ENCODE measurements around the gene HAT1. TPM values are rescaled to one million over a fixed set of nuclear protein-coding genes. Genes with fewer than 3 reads are reported as not detected.

HAT1 gene
- polyA plus RNA-seq, 1 donor from 2014 or later = 39.8 TPM

DNA sequence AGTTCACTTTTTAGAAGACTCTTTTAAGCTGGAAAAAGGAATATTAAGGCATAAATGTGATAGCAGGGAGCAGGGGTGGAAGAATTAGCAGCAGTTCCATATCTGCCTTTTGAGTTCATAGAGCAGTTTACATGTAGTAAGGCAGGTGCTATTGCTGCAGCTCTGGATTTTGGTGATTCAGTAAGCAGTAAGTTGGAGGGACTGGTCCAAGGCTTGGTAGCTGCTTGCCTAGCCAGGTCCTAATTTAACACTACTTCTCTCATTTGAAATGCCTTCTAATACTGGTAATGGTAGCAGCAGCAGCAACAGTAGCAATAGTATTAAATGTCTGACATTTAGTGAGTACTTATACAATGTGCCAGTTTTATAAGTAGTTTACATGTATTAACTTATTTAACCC is 30.0 kb downstream of the HAT1 start:
- Histone ChIP-seq H3K4me3 (ENCODE audit: low read length) (no peak overlapping the region), H3K36me3 (ENCODE audit: insufficient read depth, low read length) (no peaks in the 10 kb centered on the region), H3K9me2 (ENCODE audit: insufficient read depth, low read length) (no peaks in the 10 kb centered on the region), H3K27me3 (ENCODE audit: insufficient read depth, low read depth, low read length) (no peaks in the 10 kb centered on the region), H3K9ac (ENCODE audit: low read length) (no peak overlapping the region), H3K27ac (ENCODE audit: low read length) (no peak overlapping the region), H2AFZ (ENCODE audit: low read depth, low read length) (no peak overlapping the region), H3K9me3 (ENCODE audit: low read length) (no peaks in the 10 kb centered on the region), H3K4me2 (ENCODE audit: low read length) (no peak overlapping the region), H3K79me2 (replicated peaks; ENCODE audit: insufficient read depth, low read length) (no peaks in the 10 kb centered on the region), H4K20me1 (ENCODE audit: insufficient read depth) (no peaks in the 10 kb centered on the region), H3F3A (ENCODE audit: insufficient read depth, low read length, poor library complexity, severe bottlenecking) (no peaks in the 10 kb centered on the region)
- TF ChIP-seq POLR2AphosphoS5 (IDR thresholded peaks at IDR 0.05) (no peak), EZH2 (IDR thresholded peaks at IDR 0.05; ENCODE audit: borderline replicate concordance, insufficient read depth, low read length, poor library complexity, severe bottlenecking) (no peak), TAF1 (IDR thresholded peaks at IDR 0.05; ENCODE audit: low read depth) (no peak), RAD21 (conservative IDR thresholded peaks at IDR 0.05) (no peak), MXI1 (conservative IDR thresholded peaks at IDR 0.05; ENCODE audit: poor library complexity, severe bottlenecking) (no peak), EP300 (conservative IDR thresholded peaks at IDR 0.05; ENCODE audit: poor library complexity, severe bottlenecking) (no peak), SMC3 (conservative IDR thresholded peaks at IDR 0.05; ENCODE audit: poor library complexity) (no peak)
- TF ChIP-seq, protein P1, sequence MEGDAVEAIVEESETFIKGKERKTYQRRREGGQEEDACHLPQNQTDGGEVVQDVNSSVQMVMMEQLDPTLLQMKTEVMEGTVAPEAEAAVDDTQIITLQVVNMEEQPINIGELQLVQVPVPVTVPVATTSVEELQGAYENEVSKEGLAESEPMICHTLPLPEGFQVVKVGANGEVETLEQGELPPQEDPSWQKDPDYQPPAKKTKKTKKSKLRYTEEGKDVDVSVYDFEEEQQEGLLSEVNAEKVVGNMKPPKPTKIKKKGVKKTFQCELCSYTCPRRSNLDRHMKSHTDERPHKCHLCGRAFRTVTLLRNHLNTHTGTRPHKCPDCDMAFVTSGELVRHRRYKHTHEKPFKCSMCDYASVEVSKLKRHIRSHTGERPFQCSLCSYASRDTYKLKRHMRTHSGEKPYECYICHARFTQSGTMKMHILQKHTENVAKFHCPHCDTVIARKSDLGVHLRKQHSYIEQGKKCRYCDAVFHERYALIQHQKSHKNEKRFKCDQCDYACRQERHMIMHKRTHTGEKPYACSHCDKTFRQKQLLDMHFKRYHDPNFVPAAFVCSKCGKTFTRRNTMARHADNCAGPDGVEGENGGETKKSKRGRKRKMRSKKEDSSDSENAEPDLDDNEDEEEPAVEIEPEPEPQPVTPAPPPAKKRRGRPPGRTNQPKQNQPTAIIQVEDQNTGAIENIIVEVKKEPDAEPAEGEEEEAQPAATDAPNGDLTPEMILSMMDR (IDR thresholded peaks at IDR 0.05; ENCODE audit: poor library complexity, severe bottlenecking) = no peak
- TF ChIP-seq, protein P2, sequence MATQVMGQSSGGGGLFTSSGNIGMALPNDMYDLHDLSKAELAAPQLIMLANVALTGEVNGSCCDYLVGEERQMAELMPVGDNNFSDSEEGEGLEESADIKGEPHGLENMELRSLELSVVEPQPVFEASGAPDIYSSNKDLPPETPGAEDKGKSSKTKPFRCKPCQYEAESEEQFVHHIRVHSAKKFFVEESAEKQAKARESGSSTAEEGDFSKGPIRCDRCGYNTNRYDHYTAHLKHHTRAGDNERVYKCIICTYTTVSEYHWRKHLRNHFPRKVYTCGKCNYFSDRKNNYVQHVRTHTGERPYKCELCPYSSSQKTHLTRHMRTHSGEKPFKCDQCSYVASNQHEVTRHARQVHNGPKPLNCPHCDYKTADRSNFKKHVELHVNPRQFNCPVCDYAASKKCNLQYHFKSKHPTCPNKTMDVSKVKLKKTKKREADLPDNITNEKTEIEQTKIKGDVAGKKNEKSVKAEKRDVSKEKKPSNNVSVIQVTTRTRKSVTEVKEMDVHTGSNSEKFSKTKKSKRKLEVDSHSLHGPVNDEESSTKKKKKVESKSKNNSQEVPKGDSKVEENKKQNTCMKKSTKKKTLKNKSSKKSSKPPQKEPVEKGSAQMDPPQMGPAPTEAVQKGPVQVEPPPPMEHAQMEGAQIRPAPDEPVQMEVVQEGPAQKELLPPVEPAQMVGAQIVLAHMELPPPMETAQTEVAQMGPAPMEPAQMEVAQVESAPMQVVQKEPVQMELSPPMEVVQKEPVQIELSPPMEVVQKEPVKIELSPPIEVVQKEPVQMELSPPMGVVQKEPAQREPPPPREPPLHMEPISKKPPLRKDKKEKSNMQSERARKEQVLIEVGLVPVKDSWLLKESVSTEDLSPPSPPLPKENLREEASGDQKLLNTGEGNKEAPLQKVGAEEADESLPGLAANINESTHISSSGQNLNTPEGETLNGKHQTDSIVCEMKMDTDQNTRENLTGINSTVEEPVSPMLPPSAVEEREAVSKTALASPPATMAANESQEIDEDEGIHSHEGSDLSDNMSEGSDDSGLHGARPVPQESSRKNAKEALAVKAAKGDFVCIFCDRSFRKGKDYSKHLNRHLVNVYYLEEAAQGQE (IDR thresholded peaks at IDR 0.05; ENCODE audit: borderline replicate concordance) = no peak

DNA sequence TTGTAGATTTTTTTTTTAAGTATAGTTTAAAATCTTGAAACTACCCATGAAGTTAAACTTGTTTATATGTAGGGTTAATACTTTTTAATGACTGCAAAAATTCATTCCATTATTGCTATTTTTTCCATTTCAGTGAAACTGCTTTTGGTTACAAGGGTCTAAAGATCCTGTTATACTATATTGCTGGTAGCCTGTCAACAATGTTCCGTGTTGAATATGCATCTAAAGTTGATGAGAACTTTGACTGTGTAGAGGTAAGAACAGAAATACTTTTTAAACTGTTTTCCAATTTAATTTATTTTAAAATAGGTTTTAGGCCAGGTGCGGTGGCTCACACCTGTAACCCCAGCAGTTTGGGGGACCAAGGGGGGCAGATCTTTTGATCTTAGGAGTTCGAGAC is 30.5 kb downstream of the HAT1 start:
- TF ChIP-seq SMC3 (conservative IDR thresholded peaks at IDR 0.05; ENCODE audit: poor library complexity) (no peak), RAD21 (conservative IDR thresholded peaks at IDR 0.05) (no peak), EZH2 (IDR thresholded peaks at IDR 0.05; ENCODE audit: borderline replicate concordance, insufficient read depth, low read length, poor library complexity, severe bottlenecking) (no peak), MXI1 (conservative IDR thresholded peaks at IDR 0.05; ENCODE audit: poor library complexity, severe bottlenecking) (no peak)
- TF ChIP-seq, protein P1 (IDR thresholded peaks at IDR 0.05; ENCODE audit: poor library complexity, severe bottlenecking) = no peak
- H3K9me3 ChIP-seq (ENCODE audit: low read length) = no peaks in the 10 kb centered on the region
- no peak overlapping the region for H3K27ac ChIP-seq (ENCODE audit: low read length)
- no peak overlapping the region for H3K4me2 ChIP-seq (ENCODE audit: low read length)
- H3K36me3 ChIP-seq (ENCODE audit: insufficient read depth, low read length) = no peaks in the 10 kb centered on the region
- H4K20me1 ChIP-seq (ENCODE audit: insufficient read depth) = no peaks in the 10 kb centered on the region
- H3F3A ChIP-seq (ENCODE audit: insufficient read depth, low read length, poor library complexity, severe bottlenecking) = no peaks in the 10 kb centered on the region
- H3K9me2 ChIP-seq (ENCODE audit: insufficient read depth, low read length) = no peaks in the 10 kb centered on the region
- no peaks in the 10 kb centered on the region for H3K79me2 ChIP-seq (replicated peaks; ENCODE audit: insufficient read depth, low read length)
- H3K27me3 ChIP-seq (ENCODE audit: insufficient read depth, low read depth, low read length) = no peaks in the 10 kb centered on the region
- H2AFZ ChIP-seq (ENCODE audit: low read depth, low read length) = no peak overlapping the region
- no peak overlapping the region for H3K4me3 ChIP-seq (ENCODE audit: low read length)
- H3K9ac ChIP-seq (ENCODE audit: low read length) = no peak overlapping the region
